GM21576 (cell line): ENCODE data around the gene TPMT.

Experiments
- ATAC-seq: cut with Tn5 transposase; IDR thresholded peaks from one replicate; pipeline ENCODE4 v1.9.1; 2021; ENCODE audit warnings: mild to moderate bottlenecking, moderate library complexity; ENCODE audit not compliant: unreplicated experiment

The TPMT gene

DNA sequence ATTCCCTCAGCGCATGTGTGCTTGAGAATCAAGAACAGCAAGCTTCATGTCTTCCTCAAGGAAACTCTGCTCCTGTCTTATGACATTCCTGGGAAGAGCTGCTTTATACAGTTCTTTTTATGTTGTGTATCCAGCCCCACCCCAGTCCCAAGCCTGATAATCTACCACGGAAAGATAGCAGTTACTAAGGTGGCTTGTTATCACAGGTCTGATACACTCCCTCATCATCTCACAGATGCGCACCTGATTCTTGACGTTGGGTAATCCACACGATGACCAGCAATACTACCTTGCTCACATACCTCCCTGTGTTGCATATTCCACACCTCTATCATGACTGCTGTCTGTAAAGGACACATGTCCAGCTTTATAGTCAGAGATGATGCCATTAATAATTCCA is 35.6 kb downstream of the TPMT start:
- no peak for ATAC-seq

- no peak for ATAC-seq
These were observed 36.5 kb downstream of the TPMT start for GRCh38 chr6:18118330-18118729.

GRCh38 chr6:18117136-18117535 is 37.7 kb downstream of the TPMT start:
- ATAC-seq, result no peak

GRCh38 chr6:18115356-18115755 is 39.5 kb downstream of the TPMT start:
- ATAC-seq, result no peak

- no peak for ATAC-seq
These were observed 44.7 kb downstream of the TPMT start for GRCh38 chr6:18110162-18110561.

DNA sequence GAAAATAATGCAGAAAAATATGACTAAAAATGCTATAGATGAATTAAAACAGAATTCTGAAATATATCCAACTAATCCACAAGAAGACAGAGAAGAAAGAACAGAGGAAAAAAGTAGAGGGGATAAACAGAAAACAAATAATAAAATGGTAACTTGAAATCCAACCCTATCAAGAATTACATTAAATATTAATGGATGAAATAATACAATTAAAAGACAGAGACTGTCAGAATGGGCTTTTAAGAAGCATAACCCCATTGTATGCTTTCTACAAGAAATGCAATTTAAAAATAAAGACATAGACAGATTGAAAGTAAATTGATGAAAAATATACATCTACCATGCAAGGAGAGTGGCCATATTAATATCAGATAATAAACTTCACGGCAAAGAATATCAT is 47.8 kb downstream of the TPMT start:
- ATAC-seq, result no peak

DNA sequence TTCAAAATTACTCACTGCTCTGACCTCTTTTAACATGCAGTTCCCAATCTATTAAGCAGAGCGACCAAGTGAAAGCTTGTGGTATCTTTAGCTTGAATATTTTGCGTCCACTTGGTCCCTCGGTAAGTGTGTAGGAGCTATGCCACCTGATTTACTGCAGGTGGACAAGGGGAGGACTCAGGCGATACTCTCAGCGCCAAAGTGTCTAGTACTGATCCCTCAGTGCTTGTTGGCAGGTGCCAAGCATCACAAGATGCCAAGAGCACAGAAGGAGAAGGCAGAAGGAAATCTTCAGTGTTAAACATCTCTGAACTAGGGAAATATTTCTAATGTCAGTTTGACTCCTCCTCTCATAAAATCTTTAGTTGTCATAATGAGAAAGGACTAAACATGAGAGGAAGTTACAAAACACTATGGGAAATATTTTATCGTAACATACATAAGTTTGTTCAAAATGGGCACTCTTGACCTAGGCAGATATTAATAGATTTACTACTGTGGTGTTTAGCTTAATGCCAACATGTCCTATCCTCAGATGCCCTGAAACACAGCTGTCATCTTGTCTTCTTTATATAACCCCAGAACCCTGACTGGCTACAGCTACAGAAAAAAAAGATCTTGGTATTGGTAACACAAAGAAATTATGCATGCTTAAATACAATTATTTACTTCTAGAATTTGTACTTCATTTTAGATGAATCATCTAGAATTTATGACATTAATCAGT is 51.9 kb downstream of the TPMT start:
- ATAC-seq, result no peak

DNA sequence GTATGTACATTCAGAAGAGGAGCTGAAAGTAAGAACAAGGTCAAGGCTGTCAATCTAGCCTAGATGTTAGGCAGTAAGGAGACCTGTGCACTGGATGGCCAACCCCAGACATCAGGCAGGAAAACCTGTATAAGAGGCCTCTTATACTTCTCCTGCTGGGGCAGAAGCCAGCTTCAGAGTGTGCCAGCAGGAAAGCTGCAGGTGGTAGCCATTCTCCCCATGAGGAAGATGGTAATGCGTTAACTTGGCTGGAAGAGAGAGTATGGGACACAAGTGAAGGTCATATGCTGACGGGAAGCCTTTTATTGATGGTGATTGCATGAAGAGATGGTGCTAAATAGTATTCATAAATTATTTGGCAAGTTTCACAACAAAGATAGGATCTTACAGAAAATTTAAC is 53.0 kb downstream of the TPMT start:
- no peak for ATAC-seq

GRCh38 chr6:18101271-18101670 is 53.6 kb downstream of the TPMT start:
- no peak for ATAC-seq

GRCh38 chr6:18100296-18100695 is 54.6 kb downstream of the TPMT start:
- ATAC-seq, result no peak

DNA sequence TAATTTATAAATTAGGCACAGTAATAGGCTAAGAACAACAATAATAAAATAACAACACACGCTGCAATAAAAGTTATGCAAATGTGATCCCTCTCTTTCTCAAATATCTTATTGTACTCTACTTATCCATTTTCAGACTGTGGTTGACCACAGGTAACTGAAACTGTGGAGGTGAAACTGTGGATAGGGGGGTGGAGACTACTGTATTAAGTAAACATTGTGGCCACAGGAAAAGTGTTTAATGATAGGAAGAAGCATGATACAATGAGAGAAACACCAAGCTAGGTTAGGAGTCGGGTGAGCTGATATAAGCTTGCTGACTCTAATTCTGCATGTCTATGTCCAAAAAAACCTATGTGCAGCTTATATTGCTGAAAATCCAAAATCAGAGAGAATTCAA is 55.4 kb downstream of the TPMT start:
- no peak for ATAC-seq

- no peak for ATAC-seq
These were observed 58.5 kb downstream of the TPMT start for GRCh38 chr6:18096423-18096822.

- no peak for ATAC-seq
These were observed 63.5 kb downstream of the TPMT start for GRCh38 chr6:18091382-18091781.

- ATAC-seq, result no peak
These were observed 64.5 kb downstream of the TPMT start for GRCh38 chr6:18090349-18090786.

DNA sequence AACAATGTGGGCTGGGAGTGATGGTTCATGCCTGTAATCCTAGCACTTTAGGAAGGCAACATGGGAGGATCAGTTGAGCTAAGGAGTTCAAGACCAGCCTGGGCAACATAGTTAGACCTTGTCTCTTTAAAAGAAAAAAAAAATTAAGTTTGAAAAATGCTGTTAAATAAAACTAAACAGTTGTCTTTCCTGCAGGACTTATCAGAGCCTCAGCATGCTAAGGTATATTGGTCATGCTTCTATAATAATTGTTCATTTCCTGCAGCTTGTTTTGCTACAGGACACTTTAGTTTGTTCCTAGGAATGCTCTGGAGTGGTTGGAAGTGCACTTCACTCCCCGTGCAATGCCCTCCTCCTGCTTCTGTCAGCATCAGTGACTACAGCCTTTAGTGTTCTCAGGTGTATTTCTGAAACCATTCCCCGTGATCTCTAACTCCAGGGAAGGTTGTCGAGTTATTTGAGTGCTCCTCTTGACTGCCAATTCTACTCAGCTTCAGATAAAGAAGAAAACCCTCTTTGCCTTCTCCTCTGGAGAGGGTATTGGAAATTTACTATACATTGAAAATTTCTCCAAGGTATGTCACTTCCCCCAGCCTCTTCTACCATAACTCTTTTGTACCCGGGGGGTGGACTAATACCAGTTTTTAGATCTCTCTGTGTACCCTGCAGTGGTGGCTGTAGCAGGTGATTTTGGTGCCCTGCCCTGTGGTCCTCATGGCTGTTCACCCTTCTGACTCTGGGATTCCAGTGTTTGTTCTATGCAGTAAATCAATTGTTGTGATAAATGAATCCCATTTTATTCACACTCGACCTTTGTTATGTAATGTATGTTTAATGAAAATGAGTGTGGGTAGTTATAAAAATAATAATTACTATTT is 66.2 kb downstream of the TPMT start:
- ATAC-seq, result no peak

DNA sequence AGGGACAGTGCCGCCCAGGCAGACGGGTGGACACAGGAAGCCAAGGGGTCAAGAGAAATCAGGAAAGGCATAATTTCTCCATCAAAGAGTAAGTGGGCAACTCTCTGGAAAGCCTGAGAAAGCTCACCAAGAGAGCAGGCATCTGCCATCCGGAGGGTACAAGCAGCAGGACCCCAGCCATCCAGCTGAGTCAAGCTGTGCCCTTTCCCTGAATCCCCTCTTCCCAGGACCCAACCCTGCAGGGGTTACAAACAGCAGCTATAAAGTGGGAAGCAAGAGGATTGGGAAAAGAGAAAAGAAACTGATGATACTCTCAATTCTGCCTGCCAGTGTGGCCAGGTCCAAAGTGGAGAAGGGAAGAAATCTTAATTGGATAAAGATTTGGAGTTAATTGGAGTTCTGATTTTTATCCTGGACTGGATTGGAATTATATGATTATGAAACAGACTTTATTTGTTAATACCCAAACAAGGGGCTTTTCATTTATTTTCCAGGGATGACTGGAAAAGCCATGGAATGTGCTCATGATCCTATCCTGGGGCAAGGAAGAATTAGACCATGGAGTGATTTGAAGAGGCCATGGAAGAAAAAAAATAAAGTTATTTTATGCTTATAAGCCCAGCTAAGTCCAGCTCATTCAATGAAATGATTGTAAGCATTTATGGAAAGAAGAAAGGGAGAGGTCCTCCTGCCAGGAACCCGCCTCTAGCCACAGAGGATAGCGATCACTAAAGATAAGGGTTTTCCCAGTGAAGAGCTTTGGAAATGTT is 67.3 kb downstream of the TPMT start:
- ATAC-seq, result no peak

GRCh38 chr6:18081025-18081668 is 73.7 kb downstream of the TPMT start:
- no peak for ATAC-seq

GRCh38 chr6:18080544-18080943 is 74.3 kb downstream of the TPMT start:
- no peak for ATAC-seq

DNA sequence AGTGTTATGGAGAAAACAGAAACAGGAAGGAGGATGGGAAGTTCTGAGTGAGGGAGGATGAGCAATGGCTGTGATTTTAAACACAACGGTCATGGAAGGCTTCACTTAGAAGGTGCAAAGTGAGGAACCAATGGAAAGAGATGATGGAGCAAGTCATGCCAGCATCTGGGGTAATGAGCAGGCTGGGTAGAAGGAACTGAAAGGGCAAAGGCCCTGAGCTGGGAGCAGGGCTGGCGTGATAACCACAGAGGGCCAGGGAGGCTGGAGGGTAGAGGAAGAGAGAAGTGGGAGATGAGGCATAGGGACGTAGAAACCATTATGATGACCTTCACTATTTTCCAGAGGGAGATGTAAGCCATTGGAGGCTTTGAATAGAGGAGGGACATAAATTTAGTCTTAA is 76.0 kb downstream of the TPMT start:
- ATAC-seq, result no peak
